ENCODE measurements around the gene PRRT4.

- TF ChIP-seq CTCF (conservative IDR thresholded peaks at IDR 0.05; ENCODE audit: low read depth, low read length), result no peak
- TF ChIP-seq MXI1 (IDR thresholded peaks at IDR 0.05; ENCODE audit: borderline replicate concordance, low read depth, low read length), result no peak
- no peak for TF ChIP-seq BHLHE40 (IDR thresholded peaks at IDR 0.05; ENCODE audit: low read depth, low read length)
- TF ChIP-seq POLR2A (IDR thresholded peaks at IDR 0.05; ENCODE audit: low read depth, low read length), result no peak
- no peak for TF ChIP-seq CEBPB (IDR thresholded peaks at IDR 0.05; ENCODE audit: low read depth, low read length)
These were observed 57.8 kb downstream of the PRRT4 start for GRCh38 chr7:128303643-128304042.

Data from IMR-90 (cell line).